IPS-15b (cell line): ENCODE data around the gene GNA14.
A peak's percentile ranks its signal among the peaks of the same experiment; 100 is the strongest.
"Not testable (repeated sequence)": the region's sequence is repeated elsewhere in the genome, so short reads cannot be mapped to it uniquely, and the experiment has no call there.

ENCODE experiments used
- H3K27me3 ChIP-seq: one replicate; pipeline ENCODE4 v1.6.1; 2013; ENCODE audit warnings: low read length; ENCODE audit not compliant: control insufficient read depth, insufficient read depth
- H3K36me3 ChIP-seq: one replicate; pipeline ENCODE4 v1.6.1; 2013; ENCODE audit warnings: low read length; ENCODE audit not compliant: control insufficient read depth, insufficient read depth
- H3K4me1 ChIP-seq: one replicate; pipeline ENCODE4 v1.6.1; 2013; ENCODE audit warnings: mild to moderate bottlenecking, low read length; ENCODE audit not compliant: control insufficient read depth, insufficient read depth
- H3K4me3 ChIP-seq: one replicate; pipeline ENCODE4 v1.5.1; 2013; ENCODE audit warnings: low read depth, low read length
- H3K9ac ChIP-seq: one replicate; pipeline ENCODE4 v1.6.1; 2013; ENCODE audit warnings: low read depth, mild to moderate bottlenecking, low read length
- H3K9me3 ChIP-seq: one replicate; pipeline ENCODE4 v1.6.1; 2013; ENCODE audit warnings: mild to moderate bottlenecking, low read length; ENCODE audit not compliant: control insufficient read depth, insufficient read depth

The GNA14 gene

GRCh38 chr9:77648234-77649108, at the start of gene GNA14:
Gene GNA14 (minus strand): TSS chr9:77648322. CDS start chr9:77647793, 529 bp downstream.
- H3K27me3 ChIP-seq = peaks cover 30% of the 10 kb centered on the region
- no peaks in the 10 kb centered on the region for H3K36me3 ChIP-seq
- H3K4me1 ChIP-seq = peaks cover 6% of the 10 kb centered on the region
- H3K4me3 ChIP-seq = peak within 1 kb of the TSS; percentile 66
- no peaks in the 10 kb centered on the region for H3K9me3 ChIP-seq
- peak within 1 kb of the TSS; percentile 54 for H3K9ac ChIP-seq

DNA sequence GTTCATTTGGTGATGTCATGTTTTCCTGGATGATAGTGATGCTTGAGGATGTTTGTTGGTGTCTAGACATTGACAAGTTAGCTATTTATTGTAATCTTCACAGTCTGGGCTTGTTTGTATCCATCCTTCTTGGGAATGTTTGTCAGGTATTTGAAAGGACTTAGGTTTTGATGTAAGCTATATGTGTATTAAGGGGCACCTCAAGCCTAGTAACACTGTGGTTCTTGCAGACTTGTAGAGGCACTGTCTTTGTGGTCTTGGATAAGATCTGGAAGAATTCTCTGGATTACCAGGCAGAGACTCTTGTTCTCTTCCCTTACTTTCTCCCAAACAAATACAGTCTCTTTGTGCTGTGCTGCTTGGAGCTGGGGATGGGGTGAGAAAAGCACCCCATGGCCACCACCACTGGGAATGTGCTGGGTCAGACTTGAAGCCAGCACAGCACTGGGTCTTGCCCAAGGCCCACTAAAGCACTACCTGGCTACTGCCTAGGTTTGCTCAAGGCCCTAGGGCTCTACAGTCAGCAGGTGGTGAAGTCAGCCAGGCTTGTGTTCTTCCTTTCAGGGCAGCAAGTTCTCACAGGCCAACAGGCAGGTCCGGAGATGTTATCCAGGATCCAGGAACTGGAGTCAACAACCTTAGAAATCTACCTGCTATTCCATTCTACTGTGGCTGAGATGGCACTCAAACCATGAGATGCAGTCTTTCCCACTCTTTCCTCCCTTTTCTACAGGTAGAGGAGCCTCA, 49.3 kb upstream of the GNA14 start:
- Histone ChIP-seq H3K9ac (no peak overlapping the region), H3K27me3 (no peaks in the 10 kb centered on the region), H3K4me1 (no peaks in the 10 kb centered on the region), H3K36me3 (no peaks in the 10 kb centered on the region), H3K4me3 (no peak overlapping the region), H3K9me3 (no peaks in the 10 kb centered on the region)

- H3K4me3 ChIP-seq, H3K4me1 ChIP-seq, H3K27me3 ChIP-seq, H3K9ac ChIP-seq, H3K9me3 ChIP-seq, H3K36me3 ChIP-seq: not testable (repeated sequence)
Observed at GRCh38 chr9:77690723-77691122, 42.6 kb upstream of the GNA14 start.

DNA sequence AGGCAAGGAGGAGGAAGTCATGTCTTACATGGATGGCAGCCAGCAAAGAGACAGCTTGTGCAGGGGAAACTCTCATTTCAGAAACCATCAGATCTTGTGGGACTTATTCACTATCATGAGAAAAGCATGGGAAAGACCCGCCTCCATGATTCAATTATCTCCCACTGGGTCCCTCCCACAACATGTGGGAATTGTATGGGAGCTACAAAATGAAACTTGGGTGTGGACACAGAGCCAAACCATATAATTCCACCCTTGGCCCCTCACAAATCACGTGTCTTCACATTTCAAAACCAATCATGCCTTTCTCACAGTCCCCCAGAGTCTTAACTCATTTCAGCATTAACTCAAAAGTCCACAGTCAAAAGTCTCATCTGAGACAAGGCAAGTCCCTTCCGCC, 42.0 kb upstream of the GNA14 start:
- H3K27me3 ChIP-seq, H3K36me3 ChIP-seq, H3K4me3 ChIP-seq, H3K4me1 ChIP-seq, H3K9ac ChIP-seq, H3K9me3 ChIP-seq: not testable (repeated sequence)

DNA sequence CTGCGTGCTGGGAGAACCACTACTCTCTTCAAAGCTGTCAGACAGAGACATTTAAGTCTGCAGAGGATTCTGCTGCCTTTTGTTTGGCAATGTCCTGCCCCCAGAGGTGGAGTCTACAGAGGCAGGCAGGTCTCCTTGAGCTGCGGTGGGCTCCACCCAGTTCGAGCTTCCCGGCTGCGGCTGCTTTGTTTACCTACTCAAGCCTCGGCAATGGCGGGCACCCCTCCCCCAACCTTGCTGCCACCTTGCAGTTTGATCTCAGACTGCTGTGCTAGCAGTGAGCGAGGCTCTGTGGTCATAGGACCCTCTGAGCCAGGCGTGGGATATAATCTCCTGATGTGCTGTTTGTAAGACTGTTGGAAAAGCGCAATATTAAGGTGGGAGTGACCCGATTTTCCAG, 39.6 kb upstream of the GNA14 start:
- H3K9ac ChIP-seq, H3K4me1 ChIP-seq, H3K4me3 ChIP-seq, H3K27me3 ChIP-seq, H3K36me3 ChIP-seq, H3K9me3 ChIP-seq: not testable (repeated sequence)

DNA sequence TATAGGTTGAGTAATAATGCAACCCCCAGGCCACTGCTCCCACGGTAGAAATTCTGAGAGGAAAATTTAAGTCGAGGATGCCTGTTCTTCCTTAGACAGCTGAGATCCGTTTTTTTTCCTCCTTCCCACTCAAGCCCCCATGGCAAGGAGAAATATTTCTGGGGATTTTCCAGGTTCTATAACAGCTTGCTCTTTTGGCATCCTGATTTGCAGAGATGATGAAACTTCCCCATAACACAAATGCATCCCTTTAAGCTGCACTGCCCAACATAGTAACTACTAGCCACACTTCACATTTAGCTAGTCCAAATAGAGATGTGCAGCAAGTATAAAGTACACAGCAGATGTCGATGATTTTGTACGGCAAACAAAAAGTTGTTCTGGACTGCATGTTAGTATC, 32.5 kb upstream of the GNA14 start:
- no peak overlapping the region for H3K9ac ChIP-seq
- H3K4me3 ChIP-seq = no peak overlapping the region
- H3K27me3 ChIP-seq = no peaks in the 10 kb centered on the region
- H3K36me3 ChIP-seq = no peaks in the 10 kb centered on the region
- no peaks in the 10 kb centered on the region for H3K4me1 ChIP-seq
- H3K9me3 ChIP-seq = no peaks in the 10 kb centered on the region

- Histone ChIP-seq H3K4me3 (no peak overlapping the region), H3K27me3 (no peaks in the 10 kb centered on the region), H3K9me3 (no peaks in the 10 kb centered on the region), H3K36me3 (no peaks in the 10 kb centered on the region), H3K4me1 (no peaks in the 10 kb centered on the region), H3K9ac (no peak overlapping the region)
Observed at GRCh38 chr9:77679661-77680368, 31.7 kb upstream of the GNA14 start.

DNA sequence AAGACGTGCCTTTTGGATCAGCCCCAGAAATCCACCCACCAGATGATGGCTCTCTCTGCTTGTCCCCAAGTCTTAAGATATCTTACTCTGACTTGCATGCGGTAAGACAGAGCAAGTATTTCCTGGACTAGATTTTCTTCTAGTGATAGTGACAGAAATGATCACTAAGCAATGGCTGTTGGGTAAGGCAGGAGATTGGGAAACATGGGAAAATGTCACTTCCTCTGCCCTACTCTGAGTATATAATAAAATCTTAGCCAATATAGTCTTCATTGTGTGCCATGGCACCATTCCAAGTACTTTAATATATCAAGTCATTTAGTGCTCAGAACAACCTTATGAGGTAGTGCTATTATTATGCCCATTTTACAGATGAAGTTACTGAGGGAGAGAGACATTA, 31.0 kb upstream of the GNA14 start:
- H3K4me1 ChIP-seq = no peaks in the 10 kb centered on the region
- H3K4me3 ChIP-seq = no peak overlapping the region
- no peaks in the 10 kb centered on the region for H3K27me3 ChIP-seq
- H3K9ac ChIP-seq = no peak overlapping the region
- H3K9me3 ChIP-seq = no peaks in the 10 kb centered on the region
- no peaks in the 10 kb centered on the region for H3K36me3 ChIP-seq

DNA sequence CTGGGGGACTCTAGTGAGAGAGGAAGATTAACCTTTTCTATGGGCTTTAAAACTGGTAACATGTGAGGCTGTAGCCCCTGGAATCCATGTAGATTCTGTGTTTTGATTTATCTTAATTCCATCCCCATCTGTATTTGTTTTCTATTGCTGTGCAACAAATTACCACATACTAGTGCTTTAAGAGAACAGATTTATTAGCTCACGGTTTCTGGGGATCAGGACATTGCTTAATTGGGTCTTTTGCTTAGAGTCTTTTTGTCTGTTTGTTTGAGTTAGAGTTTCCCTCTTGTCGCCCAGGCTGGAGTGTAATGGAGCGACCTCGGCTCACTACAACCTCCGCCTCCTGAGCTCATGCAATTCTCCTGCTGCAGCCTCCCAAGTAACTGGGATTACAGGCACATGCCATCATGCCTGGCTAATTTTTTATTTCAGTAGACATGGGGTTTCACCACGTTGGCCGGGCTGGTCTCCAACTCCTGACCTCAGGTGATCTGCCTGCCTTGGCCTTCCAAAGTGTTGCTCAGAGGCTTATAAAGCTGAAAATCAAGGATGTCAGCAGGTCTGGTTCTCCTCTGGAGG, 29.9 kb upstream of the GNA14 start:
- no peak overlapping the region for H3K4me3 ChIP-seq
- no peaks in the 10 kb centered on the region for H3K4me1 ChIP-seq
- no peaks in the 10 kb centered on the region for H3K36me3 ChIP-seq
- no peak overlapping the region for H3K9ac ChIP-seq
- H3K9me3 ChIP-seq = no peaks in the 10 kb centered on the region
- H3K27me3 ChIP-seq = no peaks in the 10 kb centered on the region

GRCh38 chr9:77677397-77677796, 29.3 kb upstream of the GNA14 start:
- Histone ChIP-seq H3K36me3 (no peaks in the 10 kb centered on the region), H3K9me3 (no peaks in the 10 kb centered on the region), H3K4me1 (no peaks in the 10 kb centered on the region), H3K9ac (no peak overlapping the region), H3K27me3 (no peaks in the 10 kb centered on the region), H3K4me3 (no peak overlapping the region)

DNA sequence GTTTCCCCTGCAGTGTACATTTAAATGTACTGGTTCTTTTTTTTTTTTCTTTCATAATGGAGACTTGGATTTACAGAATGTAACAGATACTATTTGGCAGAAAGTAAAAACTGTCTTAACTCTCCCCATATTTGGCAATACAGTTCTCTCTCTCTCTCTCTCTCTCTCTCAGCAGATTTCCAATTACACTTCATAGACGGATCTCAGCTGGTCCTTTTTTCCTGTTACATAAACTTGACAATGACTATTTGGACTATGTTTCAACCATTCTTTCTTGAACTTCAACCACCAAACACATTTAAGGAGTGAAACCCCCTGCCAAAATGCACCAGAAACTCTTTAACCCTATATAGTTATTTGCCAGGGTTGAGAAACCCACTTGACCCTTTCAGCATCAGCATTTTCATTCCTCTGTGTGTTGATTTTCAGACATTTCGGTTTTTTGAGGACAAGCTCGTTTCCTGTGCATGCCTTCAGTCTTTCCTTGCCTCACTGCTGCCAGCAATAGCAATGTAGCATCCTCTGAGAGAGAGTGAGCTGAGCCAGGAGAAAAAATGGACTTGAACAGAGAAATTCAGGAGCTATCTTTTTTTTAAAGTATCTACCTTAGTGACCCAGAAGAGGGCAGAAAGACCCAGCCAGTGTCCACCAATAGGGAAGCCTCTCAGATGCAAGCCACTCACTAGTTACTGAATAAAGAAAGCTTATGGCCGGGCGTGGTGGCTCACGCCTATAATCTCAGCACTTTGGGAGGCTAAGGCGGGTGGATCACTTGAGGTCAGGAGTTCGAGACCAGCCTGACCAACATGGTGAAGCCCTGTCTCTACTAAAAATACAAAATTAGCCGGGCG, 26.0 kb upstream of the GNA14 start:
- no peaks in the 10 kb centered on the region for H3K36me3 ChIP-seq
- H3K9me3 ChIP-seq = no peaks in the 10 kb centered on the region
- H3K4me3 ChIP-seq = no peak overlapping the region
- H3K4me1 ChIP-seq = no peaks in the 10 kb centered on the region
- no peaks in the 10 kb centered on the region for H3K27me3 ChIP-seq
- H3K9ac ChIP-seq = no peak overlapping the region
